Measurements from ENCODE around the gene SPHK1. TPM values are rescaled to one million over a fixed set of nuclear protein-coding genes. Genes with fewer than 3 reads are reported as not detected.
"Not testable (repeated sequence)": the region's sequence is repeated elsewhere in the genome, so short reads cannot be mapped to it uniquely, and the experiment has no call there.

Gene SPHK1
- total RNA-seq, 6 donors from 2014 or later = 5.5 to 16.6 (median 9.5) TPM

- no peak overlapping the region for H3K4me3 ChIP-seq
- TF ChIP-seq POLR2A (IDR thresholded peaks at IDR 0.05) (no peak), EP300 (IDR thresholded peaks at IDR 0.05) (no peak), POLR2AphosphoS5 (IDR thresholded peaks at IDR 0.05) (no peak), CTCF (IDR thresholded peaks at IDR 0.05) (no peak)
- H3K9me3 ChIP-seq = no peaks in the 10 kb centered on the region
- H3K27ac ChIP-seq = no peak overlapping the region
- H3K4me1 ChIP-seq = no peaks in the 10 kb centered on the region
- H3K36me3 ChIP-seq = peaks cover 0 to 49% (median 32%) of the 10 kb centered on the region in 4 donors
- WGBS, 2 donors = 96% methylated on average over 6 of the region's 6 CpGs
- no peak for ATAC-seq (ENCODE audit: low FRiP score in 2 of 2)
- H3K27me3 ChIP-seq = no peaks in the 10 kb centered on the region
- DNase-seq = no peak
Measured at GRCh38 chr17:76341301-76341700, 43.1 kb upstream of the SPHK1 start.

DNA sequence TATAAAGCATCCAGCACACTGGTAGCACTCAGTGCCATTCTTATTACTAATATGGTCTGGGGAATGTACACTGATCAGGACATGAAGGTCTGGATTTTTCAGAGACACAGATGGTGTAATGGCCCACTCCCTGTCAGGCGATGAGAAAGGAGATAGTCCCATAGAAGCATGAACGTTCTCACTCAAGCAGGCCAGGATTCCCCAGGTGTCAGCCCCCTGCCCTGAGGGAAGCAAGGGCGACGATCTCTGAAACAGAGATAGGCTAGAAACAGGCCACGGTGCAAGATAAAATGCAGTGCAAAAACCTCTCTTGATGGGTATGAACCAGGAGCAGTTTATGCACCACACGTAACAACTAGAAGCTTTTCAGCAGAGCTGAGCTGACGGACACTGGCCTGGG lies 41.3 kb upstream of the SPHK1 start:
- H3K27ac ChIP-seq = no peak overlapping the region
- DNase-seq = no peak
- WGBS, 2 donors = 94 to 99% methylated on average over 7 of the region's 7 CpGs
- H3K36me3 ChIP-seq = peaks cover 9 to 66% (median 40%) of the 10 kb centered on the region in 4 donors
- H3K27me3 ChIP-seq = no peaks in the 10 kb centered on the region
- no peak overlapping the region for H3K4me3 ChIP-seq
- no peak for ATAC-seq (ENCODE audit: low FRiP score in 2 of 2)
- TF ChIP-seq CTCF (IDR thresholded peaks at IDR 0.05) (no peak), EP300 (IDR thresholded peaks at IDR 0.05) (no peak), POLR2A (IDR thresholded peaks at IDR 0.05) (no peak), POLR2AphosphoS5 (IDR thresholded peaks at IDR 0.05) (no peak)
- H3K9me3 ChIP-seq = no peaks in the 10 kb centered on the region
- no peaks in the 10 kb centered on the region for H3K4me1 ChIP-seq

DNA sequence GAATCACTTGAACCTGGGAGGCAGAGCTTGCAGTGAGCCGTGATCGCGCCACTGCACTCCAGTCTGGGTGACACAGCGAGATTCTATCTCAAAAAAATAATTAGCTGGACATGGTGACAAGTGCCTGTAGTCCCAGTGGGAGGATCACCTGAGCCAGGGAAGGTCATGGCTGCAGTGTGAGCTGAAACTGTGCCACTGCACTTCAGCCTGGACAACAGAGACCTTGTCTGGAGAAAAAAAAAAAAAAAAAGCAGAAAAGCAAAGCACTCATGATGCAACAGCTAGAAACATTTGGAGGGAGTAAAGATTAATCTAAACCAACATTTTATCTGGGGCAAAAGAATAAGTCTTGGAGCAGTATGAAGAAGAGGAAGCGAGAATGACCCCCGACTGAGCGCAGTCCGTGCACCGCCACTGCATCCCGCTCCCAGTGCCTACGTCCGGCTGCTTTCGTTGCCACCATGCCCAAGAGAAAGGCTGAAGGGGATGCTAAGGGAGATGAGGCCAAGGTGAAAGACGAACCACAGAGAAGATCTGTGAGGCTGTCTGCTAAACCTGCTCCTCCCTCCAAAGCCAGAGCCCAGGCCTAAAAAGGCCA lies 38.9 kb upstream of the SPHK1 start:
- Histone ChIP-seq H3K27ac (no peak overlapping the region), H3K36me3 (peaks cover 9 to 64% (median 41%) of the 10 kb centered on the region in 4 donors), H3K4me1 (no peaks in the 10 kb centered on the region), H3K27me3 (no peaks in the 10 kb centered on the region), H3K4me3 (no peak overlapping the region), H3K9me3 (no peaks in the 10 kb centered on the region)
- ATAC-seq (ENCODE audit: low FRiP score in 2 of 2) (no peak), DNase-seq (no peak)
- no peak for TF ChIP-seq EP300 (IDR thresholded peaks at IDR 0.05)
- TF ChIP-seq POLR2A (IDR thresholded peaks at IDR 0.05) = no peak
- no peak for TF ChIP-seq CTCF (IDR thresholded peaks at IDR 0.05)
- no peak for TF ChIP-seq POLR2AphosphoS5 (IDR thresholded peaks at IDR 0.05)
- 94 to 95% methylated on average over 14 of the region's 14 CpGs for WGBS, 2 donors

GRCh38 chr17:76346936-76347335 lies 37.5 kb upstream of the SPHK1 start:
- not testable (repeated sequence) for DNase-seq

DNA sequence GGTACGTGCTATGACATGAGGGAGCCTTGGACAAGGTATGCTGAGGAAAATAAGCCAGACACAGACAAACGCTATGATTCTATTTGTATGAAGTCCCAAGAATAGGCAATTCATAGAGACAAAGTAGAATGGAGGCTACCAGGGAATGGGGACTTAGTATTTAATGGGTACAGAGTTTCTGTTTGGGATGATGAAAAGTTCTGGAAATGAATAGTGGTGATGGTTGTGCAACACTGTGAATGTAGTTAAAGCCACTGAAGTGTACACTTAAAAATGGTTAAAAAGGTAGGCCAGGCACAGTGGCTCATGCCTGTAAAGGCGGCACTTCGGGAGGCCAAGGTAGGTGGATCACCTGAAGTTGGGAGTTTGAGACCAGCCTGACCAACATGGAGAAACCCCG lies 33.9 kb upstream of the SPHK1 start:
- H3K27me3 ChIP-seq = no peaks in the 10 kb centered on the region
- H3K36me3 ChIP-seq = peaks cover 9 to 25% (median 17%) of the 10 kb centered on the region in 4 donors
- no peak for TF ChIP-seq CTCF (IDR thresholded peaks at IDR 0.05)
- no peak for TF ChIP-seq POLR2AphosphoS5 (IDR thresholded peaks at IDR 0.05)
- no peak for TF ChIP-seq POLR2A (IDR thresholded peaks at IDR 0.05)
- no peak for TF ChIP-seq EP300 (IDR thresholded peaks at IDR 0.05)
- DNase-seq (no peak), ATAC-seq (ENCODE audit: low FRiP score in 2 of 2) (no peak)
- 90 to 94% methylated on average over 5 of the region's 5 CpGs for WGBS, 2 donors
- H3K4me3 ChIP-seq = no peak overlapping the region
- H3K9me3 ChIP-seq = no peaks in the 10 kb centered on the region
- H3K27ac ChIP-seq = no peak overlapping the region
- peaks cover 6 to 29% (median 10%) of the 10 kb centered on the region in 4 donors for H3K4me1 ChIP-seq

More at GRCh38 chr17:76346936-76347335, 37.5 kb upstream of the SPHK1 start:
- H3K9me3 ChIP-seq; H3K27ac ChIP-seq; ATAC-seq (ENCODE audit: low FRiP score in 2 of 2); H3K4me1 ChIP-seq; H3K27me3 ChIP-seq; H3K4me3 ChIP-seq: not testable (repeated sequence)
- 94 to 99% methylated on average over 11 of the region's 11 CpGs for WGBS, 2 donors
- H3K36me3 ChIP-seq = peaks cover 9 to 58% (median 36%) of the 10 kb centered on the region in 4 donors
